ENCODE data around the gene CHCHD4.
"Not testable (repeated sequence)": the region's sequence is repeated elsewhere in the genome, so short reads cannot be mapped to it uniquely, and the experiment has no call there.

Gene CHCHD4

GRCh38 chr3:14110699-14111098 is 14.0 kb downstream of the CHCHD4 start:
- Histone ChIP-seq H2AFZ (ENCODE audit: low read depth, low read length, severe bottlenecking) (no peak overlapping the region), H3K9me3 (ENCODE audit: insufficient read depth, low read length) (no peaks in the 10 kb centered on the region), H3K9ac (ENCODE audit: low read length) (no peak overlapping the region), H3K36me3 (ENCODE audit: low read length) (no peaks in the 10 kb centered on the region), H3K27me3 (ENCODE audit: low read length) (no peaks in the 10 kb centered on the region), H3K27ac (ENCODE audit: low read depth, low read length) (no peak overlapping the region), H3K4me2 (ENCODE audit: low read depth, low read length, poor library complexity, severe bottlenecking) (no peak overlapping the region), H3K79me2 (ENCODE audit: insufficient read depth, low read length) (no peaks in the 10 kb centered on the region), H4K20me1 (ENCODE audit: low read depth, low read length) (no peaks in the 10 kb centered on the region), H3K9me2 (replicated peaks; ENCODE audit: insufficient read depth, low read length) (no peaks in the 10 kb centered on the region), H3F3A (ENCODE audit: insufficient read depth) (no peaks in the 10 kb centered on the region), H3K4me3 (ENCODE audit: insufficient read depth, low read length, poor library complexity, severe bottlenecking) (no peak overlapping the region)
- TF ChIP-seq EZH2phosphoT487 (conservative IDR thresholded peaks at IDR 0.05; ENCODE audit: low read length) (no peak), CTCF (IDR thresholded peaks at IDR 0.05; ENCODE audit: insufficient read depth, low read length, poor library complexity, severe bottlenecking) (no peak)

- H3K79me2 ChIP-seq (ENCODE audit: insufficient read depth, low read length); H3K27ac ChIP-seq (ENCODE audit: low read depth, low read length); H3F3A ChIP-seq (ENCODE audit: insufficient read depth); H3K27me3 ChIP-seq (ENCODE audit: low read length); H3K9me3 ChIP-seq (ENCODE audit: insufficient read depth, low read length); H3K9me2 ChIP-seq (replicated peaks; ENCODE audit: insufficient read depth, low read length); H4K20me1 ChIP-seq (ENCODE audit: low read depth, low read length); H3K9ac ChIP-seq (ENCODE audit: low read length); H2AFZ ChIP-seq (ENCODE audit: low read depth, low read length, severe bottlenecking); H3K4me3 ChIP-seq (ENCODE audit: insufficient read depth, low read length, poor library complexity, severe bottlenecking); H3K4me2 ChIP-seq (ENCODE audit: low read depth, low read length, poor library complexity, severe bottlenecking); H3K36me3 ChIP-seq (ENCODE audit: low read length): not testable (repeated sequence)
Observed at GRCh38 chr3:14109821-14110220, 14.8 kb downstream of the CHCHD4 start.

GRCh38 chr3:14097616-14098391 is 26.9 kb downstream of the CHCHD4 start:
- no peak overlapping the region for H3K4me2 ChIP-seq (ENCODE audit: low read depth, low read length, poor library complexity, severe bottlenecking)
- no peaks in the 10 kb centered on the region for H3F3A ChIP-seq (ENCODE audit: insufficient read depth)
- no peak for TF ChIP-seq CTCF (IDR thresholded peaks at IDR 0.05; ENCODE audit: insufficient read depth, low read length, poor library complexity, severe bottlenecking)
- no peak for TF ChIP-seq EZH2phosphoT487 (conservative IDR thresholded peaks at IDR 0.05; ENCODE audit: low read length)
- H3K27ac ChIP-seq (ENCODE audit: low read depth, low read length), result no peak overlapping the region
- H2AFZ ChIP-seq (ENCODE audit: low read depth, low read length, severe bottlenecking), result no peak overlapping the region
- H4K20me1 ChIP-seq (ENCODE audit: low read depth, low read length), result no peaks in the 10 kb centered on the region
- H3K4me3 ChIP-seq (ENCODE audit: insufficient read depth, low read length, poor library complexity, severe bottlenecking), result no peak overlapping the region
- H3K9me3 ChIP-seq (ENCODE audit: insufficient read depth, low read length), result no peaks in the 10 kb centered on the region
- no peaks in the 10 kb centered on the region for H3K36me3 ChIP-seq (ENCODE audit: low read length)
- no peaks in the 10 kb centered on the region for H3K79me2 ChIP-seq (ENCODE audit: insufficient read depth, low read length)
- no peaks in the 10 kb centered on the region for H3K27me3 ChIP-seq (ENCODE audit: low read length)
- no peaks in the 10 kb centered on the region for H3K9me2 ChIP-seq (replicated peaks; ENCODE audit: insufficient read depth, low read length)
- H3K9ac ChIP-seq (ENCODE audit: low read length), result no peak overlapping the region

GRCh38 chr3:14096742-14097141 is 27.9 kb downstream of the CHCHD4 start:
- no peaks in the 10 kb centered on the region for H3K27me3 ChIP-seq (ENCODE audit: low read length)
- no peak overlapping the region for H2AFZ ChIP-seq (ENCODE audit: low read depth, low read length, severe bottlenecking)
- no peak overlapping the region for H3K4me2 ChIP-seq (ENCODE audit: low read depth, low read length, poor library complexity, severe bottlenecking)
- no peak overlapping the region for H3K9ac ChIP-seq (ENCODE audit: low read length)
- no peaks in the 10 kb centered on the region for H3K36me3 ChIP-seq (ENCODE audit: low read length)
- no peak for TF ChIP-seq EZH2phosphoT487 (conservative IDR thresholded peaks at IDR 0.05; ENCODE audit: low read length)
- no peak for TF ChIP-seq CTCF (IDR thresholded peaks at IDR 0.05; ENCODE audit: insufficient read depth, low read length, poor library complexity, severe bottlenecking)
- no peaks in the 10 kb centered on the region for H3F3A ChIP-seq (ENCODE audit: insufficient read depth)
- no peaks in the 10 kb centered on the region for H3K9me3 ChIP-seq (ENCODE audit: insufficient read depth, low read length)
- no peaks in the 10 kb centered on the region for H3K79me2 ChIP-seq (ENCODE audit: insufficient read depth, low read length)
- H3K4me3 ChIP-seq (ENCODE audit: insufficient read depth, low read length, poor library complexity, severe bottlenecking), result no peak overlapping the region
- no peak overlapping the region for H3K27ac ChIP-seq (ENCODE audit: low read depth, low read length)
- no peaks in the 10 kb centered on the region for H4K20me1 ChIP-seq (ENCODE audit: low read depth, low read length)
- H3K9me2 ChIP-seq (replicated peaks; ENCODE audit: insufficient read depth, low read length), result no peaks in the 10 kb centered on the region
